NB4 (cell line): ENCODE measurements around the gene SIX1.

Experiments used
- DNase-seq: peaks from one replicate; pipeline ENCODE4 v3.0.0; 2010; ENCODE audit warnings: low read depth
- H3K4me3 ChIP-seq: one replicate; pipeline ENCODE4 v1.5.1; 2011; ENCODE audit warnings: mild to moderate bottlenecking, low read depth, low read length, moderate library complexity
- CTCF ChIP-seq: IDR thresholded peaks from one replicate; pipeline ENCODE4 v1.5.1; 2012; ENCODE audit warnings: low read depth, low read length
- MAX ChIP-seq: IDR thresholded peaks from 2 replicates; pipeline ENCODE4 v1.6.1; 2011; ENCODE audit warnings: low read depth, low read length
- MYC ChIP-seq: IDR thresholded peaks from 2 replicates; pipeline ENCODE4 v1.6.1; 2011; ENCODE audit warnings: low read depth, low read length
- POLR2A ChIP-seq: IDR thresholded peaks from 2 replicates; pipeline ENCODE4 v1.6.1; 2011; ENCODE audit warnings: mild to moderate bottlenecking; ENCODE audit not compliant: insufficient read length; ENCODE audit errors: extremely low read depth

The SIX1 gene

GRCh38 chr14:60596139-60596538 lies 53.1 kb downstream of the SIX1 start:
- no peak for DNase-seq
- TF ChIP-seq POLR2A, result no peak
- TF ChIP-seq MYC, result no peak
- TF ChIP-seq CTCF, result no peak
- TF ChIP-seq MAX, result no peak
- no peak overlapping the region for H3K4me3 ChIP-seq

DNA sequence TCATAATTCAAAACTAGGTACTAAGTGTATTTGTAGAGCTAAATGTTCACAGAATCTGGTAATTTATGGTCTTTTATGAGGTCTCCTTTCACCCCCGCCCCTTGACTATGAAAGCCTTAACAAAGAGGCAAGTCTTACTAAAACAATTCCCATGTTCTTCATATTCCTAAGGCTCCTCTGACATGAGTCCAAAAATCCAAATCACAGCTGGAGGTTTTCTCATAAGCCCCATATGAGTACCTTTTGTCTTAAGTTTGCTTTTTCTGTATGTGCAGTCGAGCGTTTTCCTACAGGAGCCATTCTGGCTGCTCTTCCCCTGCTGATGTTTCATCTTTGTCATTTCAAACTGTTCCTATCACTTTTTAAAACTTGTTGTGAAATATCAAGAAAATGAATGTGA lies 55.2 kb downstream of the SIX1 start:
- no peak for TF ChIP-seq POLR2A
- DNase-seq, result no peak
- H3K4me3 ChIP-seq, result no peak overlapping the region
